Measurements from ENCODE around the gene NEGR1.

The NEGR1 gene

DNA sequence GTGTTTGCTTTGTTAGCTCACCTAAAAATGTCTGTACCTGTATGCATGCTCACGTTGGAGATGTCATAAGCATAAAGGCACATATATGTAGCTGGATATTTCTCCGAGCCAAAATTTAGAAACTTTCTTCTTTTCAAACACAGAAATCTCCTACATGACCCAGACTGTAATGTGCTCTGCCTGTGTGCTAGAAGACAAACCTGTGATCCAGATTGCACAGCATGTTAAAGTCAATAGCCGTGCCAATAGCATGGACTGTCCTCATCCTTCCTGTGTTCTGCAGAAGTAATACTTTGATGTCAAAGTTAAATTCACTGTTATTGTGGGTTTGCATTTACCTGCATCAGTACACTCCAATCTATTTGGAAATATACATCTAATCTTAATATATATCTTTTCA is 855.3 kb downstream of the NEGR1 start:
- H3K9me3 ChIP-seq (ENCODE audit: insufficient read depth, low read depth, low read length): no peaks in the 10 kb centered on the region
- H3K27me3 ChIP-seq (ENCODE audit: insufficient read depth, low read length): no peaks in the 10 kb centered on the region
- peaks cover 8% of the 10 kb centered on the region; the same call in 1 of the 2 replicates for H3K4me1 ChIP-seq (ENCODE audit: insufficient read depth, low read length)
- H3K27ac ChIP-seq (ENCODE audit: low read length): no peak overlapping the region
- no peaks in the 10 kb centered on the region for H3K36me3 ChIP-seq (ENCODE audit: insufficient read depth, low read depth, low read length)
- H3K9ac ChIP-seq (ENCODE audit: low read depth, low read length): no peak overlapping the region
- no peak overlapping the region for H3K4me3 ChIP-seq (ENCODE audit: low read length)

DNA sequence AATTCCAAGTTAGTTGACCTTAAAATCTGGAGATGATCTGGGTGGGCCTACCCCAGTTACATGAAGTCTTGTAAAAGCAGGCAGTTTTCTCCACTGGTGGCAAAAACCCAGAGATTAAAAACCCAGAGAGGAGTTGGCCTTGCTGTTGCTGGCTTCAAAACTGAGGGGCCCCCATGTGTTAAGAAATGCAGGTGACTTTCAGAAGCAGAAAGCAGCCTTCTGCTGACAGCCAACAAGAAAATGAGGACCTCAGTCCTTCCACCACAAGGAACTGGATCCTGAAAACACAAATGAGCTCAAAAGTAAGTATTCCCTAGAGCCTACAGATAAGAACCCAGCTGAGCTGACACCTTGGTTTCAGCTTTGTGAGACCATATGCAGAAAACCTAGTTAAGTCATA is 857.8 kb downstream of the NEGR1 start:
- H3K4me1 ChIP-seq (ENCODE audit: insufficient read depth, low read length): peaks cover 8% of the 10 kb centered on the region; the same call in 1 of the 2 replicates
- H3K9ac ChIP-seq (ENCODE audit: low read depth, low read length): no peak overlapping the region
- no peak overlapping the region for H3K4me3 ChIP-seq (ENCODE audit: low read length)
- H3K27me3 ChIP-seq (ENCODE audit: insufficient read depth, low read length): no peaks in the 10 kb centered on the region
- no peak overlapping the region for H3K27ac ChIP-seq (ENCODE audit: low read length)
- H3K9me3 ChIP-seq (ENCODE audit: insufficient read depth, low read depth, low read length): no peaks in the 10 kb centered on the region
- no peaks in the 10 kb centered on the region for H3K36me3 ChIP-seq (ENCODE audit: insufficient read depth, low read depth, low read length)

- H3K9me3 ChIP-seq (ENCODE audit: insufficient read depth, low read depth, low read length): no peaks in the 10 kb centered on the region
- H3K27me3 ChIP-seq (ENCODE audit: insufficient read depth, low read length): no peaks in the 10 kb centered on the region
- H3K27ac ChIP-seq (ENCODE audit: low read length): no peak overlapping the region
- no peak overlapping the region for H3K4me3 ChIP-seq (ENCODE audit: low read length)
- no peaks in the 10 kb centered on the region for H3K36me3 ChIP-seq (ENCODE audit: insufficient read depth, low read depth, low read length)
- H3K4me1 ChIP-seq (ENCODE audit: insufficient read depth, low read length): no peaks in the 10 kb centered on the region
- H3K9ac ChIP-seq (ENCODE audit: low read depth, low read length): no peak overlapping the region
Observed at GRCh38 chr1:71422221-71422620, 860.1 kb downstream of the NEGR1 start.

GRCh38 chr1:71417421-71417820 is 864.9 kb downstream of the NEGR1 start:
- Histone ChIP-seq H3K9ac (ENCODE audit: low read depth, low read length) (no peak overlapping the region), H3K9me3 (ENCODE audit: insufficient read depth, low read depth, low read length) (no peaks in the 10 kb centered on the region), H3K4me1 (ENCODE audit: insufficient read depth, low read length) (peaks cover 7% of the 10 kb centered on the region; the same call in 1 of the 2 replicates), H3K4me3 (ENCODE audit: low read length) (no peak overlapping the region), H3K27me3 (ENCODE audit: insufficient read depth, low read length) (no peaks in the 10 kb centered on the region), H3K27ac (ENCODE audit: low read length) (no peak overlapping the region), H3K36me3 (ENCODE audit: insufficient read depth, low read depth, low read length) (no peaks in the 10 kb centered on the region)

DNA sequence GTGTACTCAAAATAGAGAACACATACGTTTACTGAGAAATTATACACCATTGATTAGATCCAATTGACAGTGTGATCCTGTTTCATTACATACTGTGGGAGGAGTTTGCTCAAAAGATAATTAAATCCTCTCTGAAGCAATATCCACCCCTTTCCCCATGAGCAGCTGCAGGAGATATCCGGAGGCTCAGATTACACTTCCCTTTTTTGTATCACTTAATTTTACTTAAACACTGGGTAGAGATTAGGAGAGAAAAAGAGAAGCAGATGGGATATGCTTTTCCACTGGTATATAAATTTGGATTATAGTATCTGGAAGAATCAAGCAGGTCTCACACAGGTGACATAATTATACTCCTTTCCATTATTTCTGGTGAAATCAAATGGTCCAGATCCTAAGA is 868.2 kb downstream of the NEGR1 start:
- H3K9ac ChIP-seq (ENCODE audit: low read depth, low read length): no peak overlapping the region
- no peak overlapping the region for H3K4me3 ChIP-seq (ENCODE audit: low read length)
- no peaks in the 10 kb centered on the region for H3K9me3 ChIP-seq (ENCODE audit: insufficient read depth, low read depth, low read length)
- H3K27ac ChIP-seq (ENCODE audit: low read length): no peak overlapping the region
- no peaks in the 10 kb centered on the region for H3K27me3 ChIP-seq (ENCODE audit: insufficient read depth, low read length)
- H3K36me3 ChIP-seq (ENCODE audit: insufficient read depth, low read depth, low read length): no peaks in the 10 kb centered on the region
- peaks cover 7% of the 10 kb centered on the region; the same call in 1 of the 2 replicates for H3K4me1 ChIP-seq (ENCODE audit: insufficient read depth, low read length)

- no peaks in the 10 kb centered on the region for H3K27me3 ChIP-seq (ENCODE audit: insufficient read depth, low read length)
- peaks cover 7% of the 10 kb centered on the region; the same call in 1 of the 2 replicates for H3K4me1 ChIP-seq (ENCODE audit: insufficient read depth, low read length)
- no peak overlapping the region for H3K4me3 ChIP-seq (ENCODE audit: low read length)
- no peak overlapping the region for H3K27ac ChIP-seq (ENCODE audit: low read length)
- H3K9me3 ChIP-seq (ENCODE audit: insufficient read depth, low read depth, low read length): no peaks in the 10 kb centered on the region
- no peaks in the 10 kb centered on the region for H3K36me3 ChIP-seq (ENCODE audit: insufficient read depth, low read depth, low read length)
- H3K9ac ChIP-seq (ENCODE audit: low read depth, low read length): no peak overlapping the region
Observed at GRCh38 chr1:71413441-71414175, 868.7 kb downstream of the NEGR1 start.

DNA sequence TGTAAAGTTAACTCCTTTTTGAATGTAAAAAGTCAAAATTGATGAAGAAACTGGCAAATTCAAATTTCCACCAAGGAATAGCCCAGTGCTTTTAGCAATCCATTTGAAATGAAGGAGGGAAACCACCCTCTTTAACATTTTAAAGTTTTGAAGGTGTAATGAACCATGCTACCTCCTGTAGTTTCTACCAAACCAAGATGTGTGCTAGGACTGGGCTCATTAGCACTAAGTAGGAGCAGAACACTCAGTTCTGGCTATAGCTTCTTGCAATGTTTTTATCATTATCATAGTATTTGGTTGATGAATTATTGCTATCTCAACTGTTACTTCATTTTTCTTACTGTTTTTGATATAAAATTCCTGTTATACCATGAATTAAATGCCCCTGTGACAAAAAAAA is 882.3 kb downstream of the NEGR1 start:
- H3K9ac ChIP-seq (ENCODE audit: low read depth, low read length): no peak overlapping the region
- no peak overlapping the region for H3K4me3 ChIP-seq (ENCODE audit: low read length)
- no peaks in the 10 kb centered on the region for H3K9me3 ChIP-seq (ENCODE audit: insufficient read depth, low read depth, low read length)
- no peaks in the 10 kb centered on the region for H3K27me3 ChIP-seq (ENCODE audit: insufficient read depth, low read length)
- no peaks in the 10 kb centered on the region for H3K36me3 ChIP-seq (ENCODE audit: insufficient read depth, low read depth, low read length)
- peaks cover 6% of the 10 kb centered on the region; the same call in 1 of the 2 replicates for H3K4me1 ChIP-seq (ENCODE audit: insufficient read depth, low read length)
- no peak overlapping the region for H3K27ac ChIP-seq (ENCODE audit: low read length)

- Histone ChIP-seq H3K9ac (ENCODE audit: low read depth, low read length) (no peak overlapping the region), H3K27me3 (ENCODE audit: insufficient read depth, low read length) (0 out of 2 replicates have a peak, but pooled peaks cover under 1% of the 10 kb centered on the region), H3K4me1 (ENCODE audit: insufficient read depth, low read length) (peaks cover 6% of the 10 kb centered on the region; the same call in 1 of the 2 replicates), H3K27ac (ENCODE audit: low read length) (no peak overlapping the region), H3K4me3 (ENCODE audit: low read length) (no peak overlapping the region), H3K36me3 (ENCODE audit: insufficient read depth, low read depth, low read length) (no peaks in the 10 kb centered on the region), H3K9me3 (ENCODE audit: insufficient read depth, low read depth, low read length) (no peaks in the 10 kb centered on the region)
Observed at GRCh38 chr1:71399594-71399993, 882.7 kb downstream of the NEGR1 start.

DNA sequence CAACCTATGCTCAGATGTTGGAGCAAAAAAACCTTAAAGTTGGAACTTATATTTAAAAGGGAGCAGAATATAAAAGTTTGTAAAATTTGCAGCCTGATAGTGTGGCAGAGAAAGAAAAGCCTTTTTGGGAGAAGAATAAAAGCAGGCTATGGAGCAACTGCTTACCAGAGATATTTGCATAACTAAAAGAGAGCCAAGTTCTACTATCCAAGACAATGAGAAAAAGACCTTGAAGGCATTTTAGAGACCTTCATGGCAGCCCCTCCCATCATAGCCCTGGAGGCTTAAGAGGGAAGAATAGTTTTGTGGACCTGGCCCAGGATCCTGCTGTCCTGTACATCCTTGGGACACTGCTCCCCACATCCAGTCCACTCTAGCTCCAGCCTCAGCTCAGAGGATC is 889.0 kb downstream of the NEGR1 start:
- H3K4me3 ChIP-seq (ENCODE audit: low read length): 0 out of 2 replicates have a peak overlapping the region, but pooled peaks have one; percentile 31
- peaks cover 14% of the 10 kb centered on the region; the same call in 1 of the 2 replicates for H3K27me3 ChIP-seq (ENCODE audit: insufficient read depth, low read length)
- no peak overlapping the region for H3K9ac ChIP-seq (ENCODE audit: low read depth, low read length)

GRCh38 chr1:71390518-71390917 is 891.8 kb downstream of the NEGR1 start:
- H3K9me3 ChIP-seq (ENCODE audit: insufficient read depth, low read depth, low read length): no peaks in the 10 kb centered on the region; the same call in 1 of the 2 replicates
- no peak overlapping the region for H3K27ac ChIP-seq (ENCODE audit: low read length)
- peaks cover 14% of the 10 kb centered on the region; the same call in 1 of the 2 replicates for H3K27me3 ChIP-seq (ENCODE audit: insufficient read depth, low read length)
- peaks cover 7% of the 10 kb centered on the region for H3K4me1 ChIP-seq (ENCODE audit: insufficient read depth, low read length)
- no peak overlapping the region for H3K9ac ChIP-seq (ENCODE audit: low read depth, low read length)
- no peak overlapping the region for H3K4me3 ChIP-seq (ENCODE audit: low read length)
- no peaks in the 10 kb centered on the region for H3K36me3 ChIP-seq (ENCODE audit: insufficient read depth, low read depth, low read length)

More for the DNA sequence above, 889.0 kb downstream of the NEGR1 start:
- Histone ChIP-seq H3K4me1 (ENCODE audit: insufficient read depth, low read length) (peaks cover 7% of the 10 kb centered on the region), H3K36me3 (ENCODE audit: insufficient read depth, low read depth, low read length) (no peaks in the 10 kb centered on the region), H3K27ac (ENCODE audit: low read length) (no peak overlapping the region), H3K9me3 (ENCODE audit: insufficient read depth, low read depth, low read length) (no peaks in the 10 kb centered on the region; the same call in 1 of the 2 replicates)

DNA sequence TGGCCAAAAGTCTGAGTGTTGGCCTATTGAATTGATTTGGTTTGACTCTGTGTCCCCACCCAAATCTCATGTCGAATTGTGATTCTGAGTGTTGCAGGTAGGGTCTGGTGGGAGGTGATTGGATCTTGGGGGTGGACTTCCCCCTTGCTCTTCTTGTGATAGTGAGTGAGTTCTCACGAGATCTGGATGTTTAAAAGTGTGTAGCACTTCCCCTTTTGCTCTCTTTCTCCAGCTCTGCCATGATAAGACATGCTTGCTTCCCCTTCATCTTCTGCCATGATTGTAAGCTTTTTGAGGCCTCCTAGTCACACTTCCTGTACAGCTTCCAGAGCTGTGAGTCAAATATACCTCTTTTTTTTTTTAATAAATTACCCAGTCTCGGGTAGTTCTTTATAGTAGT is 904.5 kb downstream of the NEGR1 start:
- no peaks in the 10 kb centered on the region for H3K36me3 ChIP-seq (ENCODE audit: insufficient read depth, low read depth, low read length)
- no peaks in the 10 kb centered on the region; the same call in 1 of the 2 replicates for H3K9me3 ChIP-seq (ENCODE audit: insufficient read depth, low read depth, low read length)
- no peak overlapping the region for H3K9ac ChIP-seq (ENCODE audit: low read depth, low read length)
- H3K4me3 ChIP-seq (ENCODE audit: low read length): no peak overlapping the region
- H3K27me3 ChIP-seq (ENCODE audit: insufficient read depth, low read length): no peaks in the 10 kb centered on the region
- no peaks in the 10 kb centered on the region for H3K4me1 ChIP-seq (ENCODE audit: insufficient read depth, low read length)
- no peak overlapping the region for H3K27ac ChIP-seq (ENCODE audit: low read length)

- Histone ChIP-seq H3K9ac (ENCODE audit: low read depth, low read length) (no peak overlapping the region), H3K27me3 (ENCODE audit: insufficient read depth, low read length) (no peaks in the 10 kb centered on the region), H3K4me1 (ENCODE audit: insufficient read depth, low read length) (no peaks in the 10 kb centered on the region), H3K27ac (ENCODE audit: low read length) (no peak overlapping the region), H3K9me3 (ENCODE audit: insufficient read depth, low read depth, low read length) (no peaks in the 10 kb centered on the region), H3K4me3 (ENCODE audit: low read length) (no peak overlapping the region), H3K36me3 (ENCODE audit: insufficient read depth, low read depth, low read length) (no peaks in the 10 kb centered on the region)
Observed at GRCh38 chr1:71372496-71372895, 909.8 kb downstream of the NEGR1 start.

Measured in iPS-20b (cell line).